A673 (cell line): ENCODE data around the gene ZBTB20. TPM values are rescaled to one million over a fixed set of nuclear protein-coding genes. Genes with fewer than 3 reads are reported as not detected.

ENCODE experiments used
- BruUV-seq: library from RNA; stranded (reverse); fragments of 400-500 nt; replicated peaks from 2 replicates; lab custom pipeline; 2021; lab: Mats Ljungman, UMichigan
- CTCF ChIA-PET: fragments of 300-600 bp; sonication (Branson Sonifier 250); formaldehyde crosslinking; loops from one replicate; lab custom pipeline; 2022; ENCODE audit warnings: antibody characterized with exemption; lab: Charles Lee
- POLR2A ChIA-PET: fragments of 300-600 bp; sonication (Branson Sonifier 250); formaldehyde crosslinking; loops from one replicate; lab custom pipeline; 2022; ENCODE audit warnings: antibody characterized with exemption; ENCODE audit not compliant: low non-redundant PET; lab: Charles Lee
- DNase-seq: peaks from one replicate; pipeline ENCODE4 v3.0.0-alpha.2; 2015; ENCODE audit warnings: low spot score
- H3K27ac ChIP-seq: fragments of 200-600 bp; sonication (generic); 2 replicates; pipeline ENCODE4 v1.5.1; 2016; ENCODE audit warnings: mixed run types, low read depth, mild to moderate bottlenecking, mixed read lengths, antibody characterized with exemption, low read length; ENCODE audit not compliant: poor library complexity, severe bottlenecking
- H3K27me3 ChIP-seq: fragments of 200-600 bp; sonication (generic); replicated peaks from 2 replicates; pipeline ENCODE4 v1.6.1; 2017; ENCODE audit warnings: mixed run types, low read depth, mild to moderate bottlenecking, mixed read lengths, antibody characterized with exemption, low read length; ENCODE audit not compliant: insufficient read depth, poor library complexity
- H3K36me3 ChIP-seq: fragments of 200-600 bp; sonication (generic); 2 replicates; pipeline ENCODE4 v1.6.1; 2016; ENCODE audit warnings: mixed run types, mild to moderate bottlenecking, mixed read lengths, antibody characterized with exemption, low read length; ENCODE audit not compliant: insufficient read depth, poor library complexity, severe bottlenecking
- H3K4me1 ChIP-seq: fragments of 200-600 bp; sonication (generic); 2 replicates; pipeline ENCODE4 v1.6.1; 2017; ENCODE audit warnings: mixed run types, mild to moderate bottlenecking, mixed read lengths, antibody characterized with exemption, low read length; ENCODE audit not compliant: insufficient read depth, poor library complexity, severe bottlenecking
- H3K4me3 ChIP-seq: fragments of 200-600 bp; sonication (generic); 2 replicates; pipeline ENCODE4 v1.5.1; 2016; ENCODE audit warnings: low read depth, mixed run types, mild to moderate bottlenecking, mixed read lengths, low read length; ENCODE audit not compliant: poor library complexity, severe bottlenecking
- H3K9me3 ChIP-seq: fragments of 200-600 bp; sonication (generic); 2 replicates; pipeline ENCODE4 v1.6.1; 2016; ENCODE audit warnings: mixed run types, low read depth, mild to moderate bottlenecking, mixed read lengths, antibody characterized with exemption, low read length; ENCODE audit not compliant: poor library complexity, severe bottlenecking
- EZH2 ChIP-seq: fragments of 200-600 bp; sonication (generic); IDR thresholded peaks from 2 replicates; pipeline ENCODE4 v1.6.1; 2017; ENCODE audit warnings: borderline replicate concordance, low read depth, mild to moderate bottlenecking, mixed read lengths, antibody characterized with exemption, low read length; ENCODE audit not compliant: poor library complexity, severe bottlenecking
- intact Hi-C: fragments of 100-400 bp; cut with micrococcal nuclease; formaldehyde crosslinking; loops from one replicate; pipeline ENCODE4 v1.10.0; 2022; ENCODE audit not compliant: unreplicated experiment
- total RNA-seq: library from RNA; stranded (reverse); gene quantifications from 2 replicates; pipeline ENCODE4 v1.2.3, GENCODE V29; 2021
- TF ChIP-seq, protein P1 (sequence below): fragments of 300-800, 200-600 bp; sonication (generic); conservative IDR thresholded peaks from 2 replicates; pipeline ENCODE4 v1.5.1; 2017; ENCODE audit warnings: low read depth, mild to moderate bottlenecking, antibody characterized with exemption, low read length, moderate library complexity, mixed read lengths

Gene ZBTB20
- total RNA-seq, 1 experiment from 2014 or later, result 13.5 TPM

DNA sequence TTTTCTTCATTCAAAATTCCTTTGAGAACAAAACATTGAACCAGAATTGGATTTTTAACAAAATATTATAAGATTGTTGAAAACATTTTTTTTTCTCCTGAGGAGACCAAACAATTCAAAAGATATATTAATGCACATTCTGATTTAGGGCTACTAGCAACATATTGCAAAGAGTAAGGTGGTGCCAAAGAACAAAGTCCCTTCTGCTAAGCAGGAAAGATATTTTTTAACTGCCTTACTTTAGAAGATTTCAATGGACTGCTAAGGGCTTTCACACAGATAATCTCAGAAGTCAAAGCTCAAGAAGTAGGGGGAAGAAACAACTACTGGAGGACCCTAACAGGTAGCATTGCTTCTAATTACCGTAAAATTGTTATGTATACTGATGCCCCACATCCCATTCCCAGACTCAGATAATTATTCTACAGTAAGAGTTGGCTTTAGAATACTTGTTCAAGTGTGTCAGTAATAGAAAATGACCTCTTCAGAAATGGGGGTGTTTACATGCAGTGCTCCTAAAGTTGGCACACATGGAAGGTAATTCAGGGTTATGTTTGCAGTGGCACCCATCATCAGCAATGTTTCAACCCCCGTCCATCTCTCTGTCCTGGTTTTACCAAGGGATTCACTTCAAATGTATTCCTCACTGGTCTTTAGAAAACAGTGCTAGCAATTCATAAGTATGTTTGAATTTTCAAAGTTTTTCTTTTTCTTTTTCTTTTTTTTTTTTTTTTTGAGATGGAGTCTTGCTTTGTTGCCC is 354.7 kb downstream of the ZBTB20 start:
- TF ChIP-seq, protein P1, sequence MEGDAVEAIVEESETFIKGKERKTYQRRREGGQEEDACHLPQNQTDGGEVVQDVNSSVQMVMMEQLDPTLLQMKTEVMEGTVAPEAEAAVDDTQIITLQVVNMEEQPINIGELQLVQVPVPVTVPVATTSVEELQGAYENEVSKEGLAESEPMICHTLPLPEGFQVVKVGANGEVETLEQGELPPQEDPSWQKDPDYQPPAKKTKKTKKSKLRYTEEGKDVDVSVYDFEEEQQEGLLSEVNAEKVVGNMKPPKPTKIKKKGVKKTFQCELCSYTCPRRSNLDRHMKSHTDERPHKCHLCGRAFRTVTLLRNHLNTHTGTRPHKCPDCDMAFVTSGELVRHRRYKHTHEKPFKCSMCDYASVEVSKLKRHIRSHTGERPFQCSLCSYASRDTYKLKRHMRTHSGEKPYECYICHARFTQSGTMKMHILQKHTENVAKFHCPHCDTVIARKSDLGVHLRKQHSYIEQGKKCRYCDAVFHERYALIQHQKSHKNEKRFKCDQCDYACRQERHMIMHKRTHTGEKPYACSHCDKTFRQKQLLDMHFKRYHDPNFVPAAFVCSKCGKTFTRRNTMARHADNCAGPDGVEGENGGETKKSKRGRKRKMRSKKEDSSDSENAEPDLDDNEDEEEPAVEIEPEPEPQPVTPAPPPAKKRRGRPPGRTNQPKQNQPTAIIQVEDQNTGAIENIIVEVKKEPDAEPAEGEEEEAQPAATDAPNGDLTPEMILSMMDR, result no peak
- no peak for TF ChIP-seq EZH2
- CTCF ChIA-PET, result no interaction called here
- DNase-seq, result no peak
- no peaks in the 10 kb centered on the region for H3K36me3 ChIP-seq
- H3K4me3 ChIP-seq, result no peak overlapping the region
- no peaks in the 10 kb centered on the region for H3K27me3 ChIP-seq
- no peaks in the 10 kb centered on the region for H3K4me1 ChIP-seq
- BruUV-seq, result no TSS peak
- no peaks in the 10 kb centered on the region for H3K9me3 ChIP-seq
- intact Hi-C loops, result no loop called here
- POLR2A ChIA-PET, result interaction anchor here (0.6 kb wide), 2 partner anchors 343 to 659 kb away, joined by 3 to 6 read pairs; no protein-coding TSS in a partner anchor
- no peak overlapping the region for H3K27ac ChIP-seq

GRCh38 chr3:114790752-114791151 is 356.3 kb downstream of the ZBTB20 start:
- BruUV-seq, result no TSS peak
- Histone ChIP-seq H3K9me3 (no peaks in the 10 kb centered on the region), H3K27ac (no peak overlapping the region), H3K4me3 (no peak overlapping the region), H3K4me1 (no peaks in the 10 kb centered on the region), H3K36me3 (no peaks in the 10 kb centered on the region), H3K27me3 (no peaks in the 10 kb centered on the region)
- CTCF ChIA-PET, result no interaction called here
- no peak for DNase-seq
- TF ChIP-seq, protein P1, result no peak
- no peak for TF ChIP-seq EZH2
- POLR2A ChIA-PET, result no interaction called here
- intact Hi-C loops, result no loop called here

DNA sequence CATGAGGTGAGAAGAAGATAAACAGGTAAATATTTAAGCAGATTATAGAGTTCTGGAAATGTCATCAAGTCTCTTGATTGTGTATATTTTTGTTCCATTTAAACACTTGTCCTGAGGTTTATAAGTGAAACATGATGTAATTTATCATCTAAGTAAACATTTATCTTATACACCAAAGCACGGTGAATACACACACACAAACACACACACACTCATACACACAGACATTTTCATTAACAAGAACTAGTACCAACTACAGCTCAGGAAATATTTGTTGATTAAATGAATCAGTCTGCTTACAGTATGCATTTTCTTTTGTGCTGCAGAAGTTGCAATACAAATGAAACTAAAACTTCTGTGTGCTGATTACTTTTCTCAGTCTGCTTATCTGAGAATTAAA is 357.3 kb downstream of the ZBTB20 start:
- Histone ChIP-seq H3K9me3 (no peaks in the 10 kb centered on the region), H3K36me3 (no peaks in the 10 kb centered on the region), H3K27me3 (no peaks in the 10 kb centered on the region), H3K4me3 (no peak overlapping the region), H3K27ac (no peak overlapping the region), H3K4me1 (no peaks in the 10 kb centered on the region)
- BruUV-seq, result no TSS peak
- TF ChIP-seq, protein P1, result no peak
- no peak for TF ChIP-seq EZH2
- DNase-seq, result no peak
- intact Hi-C loops, result no loop called here
- POLR2A ChIA-PET, result no interaction called here
- CTCF ChIA-PET, result no interaction called here
